CD4-positive, alpha-beta T cell treated with Interleukin-17A for 4 hours (primary cell): Measurements from ENCODE around the gene NUDT22.

Experiments used
- DNase-seq: peaks from one replicate; pipeline ENCODE4 v3.0.0-alpha.2; 2020; ENCODE audit warnings: mixed read lengths

The NUDT22 gene

GRCh38 chr11:64225608-64226506 is at the start of gene NUDT22, which contains the start of gene TRPT1:
NUDT22 (plus strand) TSS chr11:64226274; CDS start chr11:64226653, 379 bp downstream.
TRPT1 (minus strand) TSS chr11:64226186; CDS start chr11:64225860, 326 bp downstream.
- peak; percentile 96 for DNase-seq

- DNase-seq: peak; percentile 11
Measured at GRCh38 chr11:64176751-64177150, 49.3 kb upstream of the NUDT22 start.

GRCh38 chr11:64178203-64178602 is 47.9 kb upstream of the NUDT22 start:
- no peak for DNase-seq

GRCh38 chr11:64178951-64179639 is 47.0 kb upstream of the NUDT22 start:
- no peak for DNase-seq

- no peak for DNase-seq
Measured at GRCh38 chr11:64180891-64181290, 45.2 kb upstream of the NUDT22 start.

GRCh38 chr11:64181506-64182411 is 44.3 kb upstream of the NUDT22 start:
- peak; percentile 55 for DNase-seq

- no peak for DNase-seq
Measured at GRCh38 chr11:64183890-64184289, 42.2 kb upstream of the NUDT22 start.

GRCh38 chr11:64185175-64185692 is 40.8 kb upstream of the NUDT22 start:
- DNase-seq: peak; percentile 53

- DNase-seq: peak; percentile 97
Measured at GRCh38 chr11:64185693-64186491, 40.2 kb upstream of the NUDT22 start, which contains the start of gene STIP1. STIP1 (plus strand) TSS chr11:64186171; CDS start chr11:64186262, 91 bp downstream.

GRCh38 chr11:64186492-64187165 is 39.4 kb upstream of the NUDT22 start:
- DNase-seq: peak; percentile 53

GRCh38 chr11:64192434-64192833 is 33.6 kb upstream of the NUDT22 start:
- no peak for DNase-seq

- DNase-seq: no peak
Measured at GRCh38 chr11:64196626-64197025, 29.4 kb upstream of the NUDT22 start.

- no peak for DNase-seq
Measured at GRCh38 chr11:64198511-64198910, 27.6 kb upstream of the NUDT22 start.

GRCh38 chr11:64201543-64201942 is 24.5 kb upstream of the NUDT22 start:
- no peak for DNase-seq

- no peak for DNase-seq
Measured at GRCh38 chr11:64202992-64203391, 23.1 kb upstream of the NUDT22 start.

- no peak for DNase-seq
Measured at GRCh38 chr11:64203421-64204079, 22.5 kb upstream of the NUDT22 start.

GRCh38 chr11:64204080-64204440 is 22.0 kb upstream of the NUDT22 start:
- no peak for DNase-seq

- peak; percentile 89 for DNase-seq
Measured at GRCh38 chr11:64204464-64204989, 21.5 kb upstream of the NUDT22 start.

- DNase-seq: peak; percentile 89
Measured at GRCh38 chr11:64206457-64207255, 19.4 kb upstream of the NUDT22 start, which contains the start of gene FERMT3. FERMT3 (plus strand) TSS chr11:64206721; CDS start chr11:64207365, 644 bp downstream.
